Stimulated activated memory B cell treated with anti-CD40 and anti-IgM and Interleukin-4, amounts not matched to agents 10 μg/mL and 1 μg/mL and 100 μg/mL, for 72 hours (primary cell): Measurements from ENCODE around the gene AGBL4.
"Not testable (repeated sequence)": the region's sequence is repeated elsewhere in the genome, so short reads cannot be mapped to it uniquely, and the experiment has no call there.

Experiments
- ATAC-seq: fragments of 150-1000 bp; cut with Tn5 transposase; 2 replicates; pipeline ENCODE4 v1.10.0; 2021
- H3K27ac Mint-ChIP-seq: one replicate; pipeline ENCODE4 v1.8.0; 2022; ENCODE audit warnings: mild to moderate bottlenecking, mixed read lengths
- H3K27me3 Mint-ChIP-seq: one replicate; pipeline ENCODE4 v1.8.0; 2022; ENCODE audit warnings: mixed read lengths
- H3K36me3 Mint-ChIP-seq: one replicate; pipeline ENCODE4 v1.8.0; 2022; ENCODE audit warnings: mixed read lengths
- H3K4me1 Mint-ChIP-seq: one replicate; pipeline ENCODE4 v1.8.0; 2022; ENCODE audit warnings: mixed read lengths
- H3K4me3 Mint-ChIP-seq: one replicate; pipeline ENCODE4 v1.8.0; 2022; ENCODE audit warnings: mild to moderate bottlenecking, moderate library complexity, mixed read lengths
- H3K9me3 Mint-ChIP-seq: one replicate; pipeline ENCODE4 v1.8.0; 2022; ENCODE audit warnings: mixed read lengths

The AGBL4 gene

DNA sequence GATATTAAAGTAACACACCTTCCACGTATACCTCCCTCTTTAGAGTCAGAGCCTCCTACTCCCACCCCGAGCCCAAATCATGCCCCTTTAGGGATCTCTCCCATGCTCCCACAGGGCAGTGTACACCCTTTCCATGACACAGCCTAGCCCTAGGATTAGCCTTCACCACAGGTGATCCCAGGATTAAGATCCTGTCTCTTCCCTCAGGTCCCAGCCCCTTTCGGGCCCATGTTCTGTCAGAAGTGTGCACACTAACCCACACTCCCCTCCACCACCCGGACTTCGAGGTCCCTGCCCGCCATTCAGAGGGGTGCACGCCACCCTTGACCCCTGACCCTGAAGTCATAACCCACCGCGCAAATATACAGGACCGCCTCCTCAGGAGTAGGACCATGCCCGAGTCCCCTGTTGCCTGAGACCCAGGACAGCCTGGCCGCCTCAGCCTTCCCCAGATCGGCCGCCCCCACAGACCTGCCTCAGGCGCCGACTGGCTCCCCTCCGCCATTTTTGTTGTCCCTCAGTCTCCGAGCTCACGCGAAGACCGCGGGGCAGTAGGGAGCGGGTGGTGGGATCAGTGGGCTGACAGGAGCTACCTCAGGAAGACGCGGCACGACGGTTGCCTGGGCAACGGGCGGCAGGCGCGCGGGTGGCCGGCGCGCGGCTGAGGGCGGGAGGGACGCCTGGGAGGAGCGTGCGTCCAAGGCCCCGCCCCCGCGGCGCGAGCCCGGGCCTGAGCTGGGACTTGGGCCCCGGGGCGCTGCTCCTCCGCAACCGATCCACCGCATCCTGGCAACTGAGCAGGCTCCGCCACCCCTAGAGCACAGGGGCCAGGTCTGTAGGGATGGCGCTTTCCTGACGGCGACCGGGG lies at the start of gene AGBL4:
Gene AGBL4, minus strand, starts transcription at position 663 of the 868 bp plus-strand sequence.
- ATAC-seq = peak; percentile 62
- no peak within 1 kb of the TSS for H3K4me3 Mint-ChIP-seq
- no peaks in the 10 kb centered on the region for H3K36me3 Mint-ChIP-seq
- H3K4me1 Mint-ChIP-seq = no peaks in the 10 kb centered on the region
- no peak within 1 kb of the TSS for H3K27ac Mint-ChIP-seq
- peaks cover 16% of the 10 kb centered on the region for H3K27me3 Mint-ChIP-seq
- H3K9me3 Mint-ChIP-seq = peaks cover 6% of the 10 kb centered on the region

DNA sequence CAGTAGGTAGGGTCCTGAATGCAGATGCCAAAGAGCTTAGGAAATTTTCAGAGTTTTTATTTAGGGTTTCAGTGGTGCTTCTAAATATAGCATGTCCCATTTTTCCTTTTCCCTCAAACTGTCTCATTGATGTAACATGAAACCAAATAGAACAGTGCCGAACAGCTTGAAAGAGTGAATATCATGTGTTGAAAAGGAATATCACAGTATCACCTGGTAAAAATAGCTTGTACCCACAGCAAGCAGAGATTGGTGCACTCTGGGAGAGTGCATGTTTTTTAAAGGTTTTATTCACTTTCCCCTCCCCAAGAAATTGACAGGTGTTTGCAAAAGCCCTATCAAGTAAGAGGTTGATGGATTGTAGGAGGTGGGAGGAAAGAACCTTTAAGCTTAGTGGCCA lies 43.1 kb upstream of the AGBL4 start:
- Mint-ChIP-seq H3K36me3 (no peaks in the 10 kb centered on the region), H3K9me3 (no peaks in the 10 kb centered on the region), H3K27me3 (no peaks in the 10 kb centered on the region), H3K4me3 (no peak overlapping the region), H3K4me1 (no peaks in the 10 kb centered on the region), H3K27ac (no peak overlapping the region)
- no peak for ATAC-seq

DNA sequence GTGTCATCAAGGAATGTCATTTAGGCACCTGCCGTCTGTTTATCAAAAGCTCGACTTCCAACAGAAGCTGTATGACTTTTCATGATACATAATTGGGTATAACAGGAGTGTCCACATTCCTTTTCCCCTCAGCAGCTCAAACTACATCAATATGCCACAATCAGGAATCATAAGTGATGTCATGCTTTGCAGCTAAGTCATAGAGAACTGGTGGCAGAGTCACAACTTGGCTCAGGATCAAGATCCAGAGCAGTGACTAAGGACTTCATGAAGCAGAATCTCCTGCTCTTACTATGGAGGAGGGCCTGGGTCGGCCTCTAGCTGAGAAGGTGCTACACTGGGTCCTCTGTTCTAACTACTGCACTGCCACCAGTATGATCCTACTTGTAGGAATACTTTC lies 36.5 kb upstream of the AGBL4 start:
- Mint-ChIP-seq H3K4me3 (no peak overlapping the region), H3K27ac (no peak overlapping the region)

DNA sequence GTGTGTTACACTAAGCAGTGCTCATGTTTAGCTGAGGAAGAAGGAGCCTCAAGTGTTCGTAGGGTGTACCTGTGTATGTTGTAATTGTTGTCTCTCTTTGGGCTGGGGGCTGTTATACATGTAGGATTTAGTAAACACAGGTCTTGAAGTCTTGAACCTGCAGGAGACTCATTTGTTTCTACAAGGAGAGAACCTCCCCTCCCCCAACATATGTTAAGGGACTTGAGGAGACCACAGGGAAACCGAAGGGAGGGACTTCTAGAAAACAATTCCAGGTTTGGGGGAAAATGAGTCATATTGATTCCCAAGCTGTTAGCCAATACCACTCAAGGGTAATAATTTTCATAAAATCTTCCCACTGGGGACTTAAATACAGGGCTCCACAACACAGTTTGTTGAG lies 25.0 kb upstream of the AGBL4 start:
- Mint-ChIP-seq H3K4me1 (peaks cover 4% of the 10 kb centered on the region), H3K36me3 (no peaks in the 10 kb centered on the region), H3K9me3 (peaks cover 4% of the 10 kb centered on the region), H3K4me3 (no peak overlapping the region), H3K27me3 (peaks cover 20% of the 10 kb centered on the region), H3K27ac (no peak overlapping the region)
- ATAC-seq = no peak

More for the DNA sequence above, 36.5 kb upstream of the AGBL4 start:
- ATAC-seq = no peak
- no peaks in the 10 kb centered on the region for H3K27me3 Mint-ChIP-seq
- no peaks in the 10 kb centered on the region for H3K9me3 Mint-ChIP-seq
- H3K36me3 Mint-ChIP-seq = no peaks in the 10 kb centered on the region
- H3K4me1 Mint-ChIP-seq = no peaks in the 10 kb centered on the region

DNA sequence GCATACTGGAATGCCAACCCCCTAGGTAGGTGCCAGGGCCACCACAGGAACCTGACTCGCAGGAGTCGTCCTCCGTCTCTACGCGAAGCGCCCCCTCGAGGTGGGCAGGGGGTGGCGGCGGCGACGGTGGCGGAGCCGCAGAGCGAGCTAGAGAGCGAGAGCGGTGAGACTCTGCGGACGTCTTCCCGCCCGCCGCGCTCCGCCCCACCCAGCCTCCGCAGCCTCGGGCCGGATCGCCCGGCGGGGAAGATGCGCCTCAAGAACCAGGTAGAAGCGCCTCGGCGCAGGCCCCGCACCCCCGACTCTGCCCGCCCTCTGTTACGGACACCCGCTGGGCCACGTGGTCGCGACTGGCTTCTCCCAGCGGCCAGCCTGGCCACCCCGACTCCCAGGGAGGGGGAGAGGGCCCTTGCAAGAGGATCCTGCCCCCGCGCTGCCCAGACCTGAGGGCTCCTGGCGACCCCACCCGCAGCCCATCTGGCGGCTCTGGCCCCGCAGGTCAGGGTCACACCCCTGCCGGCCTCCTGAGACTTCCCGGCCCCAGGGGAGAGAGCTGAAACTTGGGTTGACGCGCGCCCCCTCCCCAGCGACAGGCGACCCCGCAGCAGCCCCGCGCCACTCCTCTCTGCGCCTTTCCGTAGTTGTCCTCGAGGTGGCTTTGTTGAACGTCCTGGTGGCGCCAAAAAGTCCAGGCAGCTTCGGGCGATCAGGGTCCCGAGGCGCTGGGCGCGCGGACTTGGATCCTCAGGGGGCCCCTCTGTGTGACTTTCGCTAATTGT lies 24.4 kb upstream of the AGBL4 start:
- Mint-ChIP-seq H3K9me3 (peaks cover 4% of the 10 kb centered on the region), H3K27me3 (peaks cover 20% of the 10 kb centered on the region), H3K4me3 (no peak overlapping the region), H3K4me1 (peaks cover 4% of the 10 kb centered on the region), H3K36me3 (no peaks in the 10 kb centered on the region), H3K27ac (no peak overlapping the region)
- ATAC-seq = no peak

DNA sequence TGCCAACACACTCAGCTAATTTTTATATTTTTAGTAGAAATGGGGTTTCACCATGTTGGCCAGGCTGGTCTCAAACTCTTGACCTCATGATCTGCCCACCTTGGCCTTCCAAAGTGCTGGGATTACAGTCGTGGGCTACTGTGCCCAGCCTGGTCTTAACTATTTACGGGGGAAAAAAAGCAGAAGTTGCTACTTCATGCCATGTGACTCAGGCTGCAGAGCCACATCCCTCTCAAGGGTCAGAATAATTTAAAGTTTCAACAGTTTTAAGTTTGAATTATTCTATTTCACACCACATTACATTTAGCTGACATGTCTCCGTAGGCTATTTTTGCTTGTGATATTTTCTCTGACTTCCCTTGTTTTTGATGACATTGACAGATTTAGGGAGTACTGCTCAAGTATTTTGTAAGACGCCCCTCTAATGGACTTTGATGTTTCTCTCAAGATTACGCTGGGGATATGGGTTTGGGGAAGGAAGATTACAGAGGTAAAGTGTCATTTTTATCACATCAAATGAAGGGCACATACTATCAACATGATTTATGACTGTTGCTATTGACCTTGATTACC lies 14.6 kb upstream of the AGBL4 start:
- Mint-ChIP-seq H3K9me3 (peaks cover 3% of the 10 kb centered on the region), H3K36me3 (no peaks in the 10 kb centered on the region), H3K4me1 (no peaks in the 10 kb centered on the region), H3K27ac (no peak overlapping the region), H3K4me3 (no peak overlapping the region), H3K27me3 (peaks cover 8% of the 10 kb centered on the region)
- ATAC-seq = no peak

DNA sequence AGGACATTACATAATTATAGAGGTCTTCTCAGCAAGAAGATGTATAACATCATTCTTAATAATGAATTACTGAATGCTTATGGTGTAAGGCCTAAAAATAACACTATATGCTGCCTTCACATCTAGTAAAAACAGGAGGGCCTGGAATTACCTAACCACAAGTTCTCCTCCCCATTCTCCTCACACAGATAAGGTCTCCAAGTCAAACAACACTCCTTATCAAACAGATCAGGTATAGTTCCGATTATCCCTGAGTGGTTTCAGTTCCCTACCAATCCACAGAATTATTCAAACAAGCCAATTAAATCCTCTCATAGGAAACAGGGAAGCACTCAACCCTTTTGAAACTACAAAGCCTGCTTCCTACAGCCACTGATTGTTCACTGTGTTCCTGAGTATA lies 4.0 kb upstream of the AGBL4 start:
- ATAC-seq = no peak
- Mint-ChIP-seq H3K36me3 (no peaks in the 10 kb centered on the region), H3K27ac (no peak overlapping the region), H3K9me3 (peaks cover 6% of the 10 kb centered on the region), H3K4me1 (no peaks in the 10 kb centered on the region), H3K27me3 (peaks cover 16% of the 10 kb centered on the region), H3K4me3 (no peak overlapping the region)

DNA sequence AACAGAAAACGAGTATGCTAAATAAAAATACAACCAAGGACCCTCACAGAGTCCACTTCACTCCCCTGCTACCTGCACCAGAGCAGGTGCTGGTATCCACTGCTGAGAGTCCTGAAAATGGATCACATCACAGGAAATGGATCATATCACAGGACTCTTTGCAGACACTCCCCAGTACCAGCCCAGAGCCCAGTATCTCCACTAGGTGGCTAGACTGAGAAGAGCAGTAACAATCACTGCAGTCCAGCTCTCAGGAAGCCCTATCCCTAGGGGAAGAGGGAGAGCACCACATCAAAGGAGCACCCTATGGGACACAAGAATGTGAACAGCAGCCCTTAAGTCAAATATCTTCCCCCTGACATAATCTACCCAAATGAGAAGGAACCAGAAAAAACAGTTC lies 28.0 kb downstream of the AGBL4 start:
- Mint-ChIP-seq H3K27ac (no peak overlapping the region), H3K9me3 (peaks cover 22% of the 10 kb centered on the region), H3K4me3 (no peak overlapping the region), H3K4me1 (no peaks in the 10 kb centered on the region), H3K36me3 (no peaks in the 10 kb centered on the region), H3K27me3 (peaks cover 16% of the 10 kb centered on the region)
- ATAC-seq = no peak

DNA sequence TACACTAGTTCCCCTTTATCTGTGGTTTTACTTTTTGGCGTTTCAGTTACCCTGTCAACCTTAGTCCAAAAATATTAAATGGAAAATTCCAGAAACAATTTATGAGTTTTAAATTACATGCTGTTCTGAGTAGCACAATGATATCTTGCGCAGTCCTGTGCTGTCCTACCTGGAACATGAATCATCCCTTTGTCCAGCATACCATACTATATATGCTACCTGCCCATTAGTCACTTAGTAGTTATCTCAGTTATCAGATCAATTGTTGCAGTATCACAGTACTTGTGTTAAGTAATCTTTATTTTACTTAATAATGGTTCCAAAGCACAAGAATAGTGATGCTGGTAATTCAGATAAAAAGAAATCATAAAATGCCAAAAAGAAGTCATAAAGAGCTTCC lies 52.7 kb downstream of the AGBL4 start:
- H3K9me3 Mint-ChIP-seq = peaks cover 3% of the 10 kb centered on the region
- no peaks in the 10 kb centered on the region for H3K4me1 Mint-ChIP-seq
- H3K4me3 Mint-ChIP-seq = no peak overlapping the region
- no peak overlapping the region for H3K27ac Mint-ChIP-seq
- ATAC-seq = no peak
- no peaks in the 10 kb centered on the region for H3K36me3 Mint-ChIP-seq
- no peaks in the 10 kb centered on the region for H3K27me3 Mint-ChIP-seq

DNA sequence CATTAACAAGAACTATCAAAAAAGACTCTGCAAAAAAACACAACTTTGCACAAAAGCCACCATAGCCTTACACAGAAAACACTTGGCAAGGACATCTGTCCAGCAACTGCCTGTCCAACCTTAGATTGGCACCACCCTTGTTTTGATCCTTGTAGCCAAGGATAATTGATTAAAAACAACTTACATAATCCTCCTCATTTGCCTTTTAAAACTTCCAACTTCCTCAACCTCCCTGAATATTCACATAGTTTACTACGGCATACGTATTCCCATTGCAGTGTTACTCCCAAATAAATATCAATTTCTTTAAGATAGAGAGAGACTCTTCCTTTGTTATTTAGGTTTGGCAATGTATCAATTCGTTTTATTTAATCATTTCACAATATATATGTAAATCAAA lies 72.4 kb downstream of the AGBL4 start:
- ATAC-seq = no peak
- no peak overlapping the region for H3K4me3 Mint-ChIP-seq
- H3K27ac Mint-ChIP-seq = no peak overlapping the region
- H3K9me3 Mint-ChIP-seq = peaks cover 7% of the 10 kb centered on the region
- no peaks in the 10 kb centered on the region for H3K4me1 Mint-ChIP-seq
- no peaks in the 10 kb centered on the region for H3K27me3 Mint-ChIP-seq
- H3K36me3 Mint-ChIP-seq = no peaks in the 10 kb centered on the region

DNA sequence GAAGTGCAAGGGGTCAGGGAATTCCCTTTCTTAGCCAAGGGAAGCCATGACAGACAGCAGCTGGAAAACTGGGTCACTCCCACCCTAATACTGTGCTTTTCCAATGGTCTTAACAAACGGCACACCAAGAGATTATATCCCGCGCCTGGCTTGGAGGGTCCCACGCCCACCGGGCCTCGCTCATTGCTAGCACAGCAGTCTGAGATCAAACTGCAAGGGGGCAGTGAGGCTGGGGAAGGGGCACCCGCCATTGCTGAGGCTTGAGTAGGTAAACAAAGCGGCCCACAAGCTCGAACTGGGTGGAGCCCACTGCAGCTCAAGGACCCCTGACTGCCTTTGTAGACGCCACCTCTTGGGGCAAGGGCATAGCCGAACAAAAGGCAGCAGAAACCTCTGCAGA lies 108.5 kb downstream of the AGBL4 start:
- H3K27me3 Mint-ChIP-seq, ATAC-seq, H3K4me1 Mint-ChIP-seq, H3K4me3 Mint-ChIP-seq, H3K9me3 Mint-ChIP-seq, H3K36me3 Mint-ChIP-seq, H3K27ac Mint-ChIP-seq: not testable (repeated sequence)

DNA sequence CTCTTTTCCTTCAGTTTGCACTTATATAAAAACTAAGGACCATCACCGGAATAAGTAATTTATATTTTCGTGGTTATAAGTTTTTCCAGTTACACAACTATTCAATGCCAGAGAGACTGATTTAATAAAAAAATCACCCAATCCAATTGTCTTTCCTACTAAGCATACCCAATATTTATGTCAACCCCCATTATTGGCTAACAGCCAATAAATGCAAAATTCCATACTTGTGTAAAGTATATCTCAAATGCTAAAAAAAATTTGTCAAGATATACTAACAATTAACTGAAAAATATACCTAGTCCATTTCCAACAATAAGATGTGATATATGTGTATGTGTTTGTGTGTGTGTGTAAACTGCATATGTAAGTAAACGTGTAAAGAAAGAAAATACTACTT lies 117.4 kb downstream of the AGBL4 start:
- Mint-ChIP-seq H3K27ac (no peak overlapping the region), H3K36me3 (no peaks in the 10 kb centered on the region), H3K4me3 (no peak overlapping the region), H3K9me3 (no peaks in the 10 kb centered on the region), H3K4me1 (no peaks in the 10 kb centered on the region), H3K27me3 (no peaks in the 10 kb centered on the region)
- ATAC-seq = no peak

DNA sequence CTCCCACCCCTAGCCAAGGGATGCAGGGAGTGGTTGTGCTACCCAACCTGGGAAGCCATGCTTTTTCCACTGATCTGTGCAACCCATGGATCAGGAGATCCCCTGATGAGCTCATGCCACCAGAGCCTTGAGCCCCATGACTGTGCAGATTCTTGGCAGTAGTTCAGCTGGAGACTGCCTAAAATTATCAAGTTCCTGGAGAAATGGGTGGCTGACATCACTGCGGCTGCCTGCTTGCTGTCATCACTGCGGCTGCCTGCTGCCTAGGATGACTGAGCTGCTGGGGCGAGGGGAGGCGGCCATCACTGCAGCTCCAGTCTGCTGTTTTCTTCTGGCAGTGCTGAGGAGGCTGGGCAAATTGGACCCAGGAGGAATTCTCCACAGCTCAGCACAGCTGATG lies 159.2 kb downstream of the AGBL4 start:
- Mint-ChIP-seq H3K27me3 (no peaks in the 10 kb centered on the region), H3K27ac (no peak overlapping the region), H3K36me3 (no peaks in the 10 kb centered on the region), H3K4me1 (no peaks in the 10 kb centered on the region), H3K4me3 (no peak overlapping the region), H3K9me3 (peaks cover 26% of the 10 kb centered on the region)
- no peak for ATAC-seq

DNA sequence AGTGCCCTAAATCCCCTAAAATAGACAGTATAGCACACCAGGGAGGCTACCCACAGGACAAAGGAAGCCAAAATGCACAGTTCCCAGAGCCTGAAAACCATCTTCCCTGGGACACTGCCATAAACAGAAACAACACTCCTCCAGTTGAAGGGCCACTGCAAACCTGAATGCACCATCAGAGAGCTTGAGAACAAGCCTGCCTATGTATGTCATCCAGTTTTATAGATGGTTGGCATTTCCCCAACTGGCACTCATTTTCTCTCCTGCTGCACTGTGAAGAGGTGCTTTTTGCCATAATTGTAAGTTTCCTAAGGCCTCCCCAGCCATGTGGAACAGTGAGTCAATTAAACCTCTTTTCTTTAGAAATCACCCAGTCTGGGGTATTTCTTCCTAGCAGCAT lies 169.0 kb downstream of the AGBL4 start:
- no peak overlapping the region for H3K4me3 Mint-ChIP-seq
- H3K9me3 Mint-ChIP-seq = peaks cover 2% of the 10 kb centered on the region
- no peaks in the 10 kb centered on the region for H3K27me3 Mint-ChIP-seq
- H3K4me1 Mint-ChIP-seq = no peaks in the 10 kb centered on the region
- no peaks in the 10 kb centered on the region for H3K36me3 Mint-ChIP-seq
- H3K27ac Mint-ChIP-seq = no peak overlapping the region
- ATAC-seq = no peak

DNA sequence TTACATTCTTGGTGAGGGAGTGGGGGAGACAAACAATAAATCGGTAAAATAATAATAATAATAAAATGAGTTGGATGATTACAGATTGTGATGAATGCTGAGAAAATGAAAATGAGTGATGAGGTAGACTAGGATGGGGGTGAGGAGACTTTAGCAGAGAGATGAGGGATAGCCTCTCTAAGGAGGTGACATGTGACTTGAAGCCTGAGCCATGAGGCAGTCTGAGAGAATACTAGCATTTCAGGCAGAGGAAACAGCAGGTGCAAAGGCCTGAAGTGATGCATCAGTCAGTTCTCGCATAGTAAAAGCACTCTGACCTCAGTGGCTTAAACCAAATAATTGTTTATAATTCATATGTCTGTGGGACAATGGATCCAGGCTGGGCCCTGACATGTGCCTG lies 181.2 kb downstream of the AGBL4 start:
- Mint-ChIP-seq H3K27me3 (no peaks in the 10 kb centered on the region), H3K36me3 (no peaks in the 10 kb centered on the region), H3K4me1 (no peaks in the 10 kb centered on the region), H3K9me3 (peaks cover 24% of the 10 kb centered on the region), H3K4me3 (no peak overlapping the region), H3K27ac (no peak overlapping the region)
- ATAC-seq = no peak

DNA sequence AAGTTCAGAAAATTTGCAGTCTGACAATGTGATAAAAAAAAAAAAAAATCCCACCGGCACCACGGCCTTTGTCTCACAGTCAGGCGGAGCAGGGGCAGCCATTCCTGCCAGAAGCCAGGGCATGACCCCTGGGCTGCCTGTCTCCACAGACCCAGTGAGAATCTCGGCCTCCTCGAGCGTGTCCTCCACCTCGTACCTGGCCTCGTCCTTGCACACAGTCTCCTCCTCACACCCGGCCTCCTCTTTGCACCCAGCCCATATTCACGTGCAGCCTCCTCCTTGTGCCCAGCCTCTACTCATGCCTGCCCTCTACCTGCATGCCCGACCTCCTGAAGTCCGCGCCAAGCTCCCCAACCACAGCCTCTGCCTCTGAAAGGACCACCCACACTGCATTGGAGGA lies 182.0 kb downstream of the AGBL4 start:
- Mint-ChIP-seq H3K27ac (no peak overlapping the region), H3K4me3 (no peak overlapping the region), H3K9me3 (peaks cover 24% of the 10 kb centered on the region), H3K36me3 (no peaks in the 10 kb centered on the region), H3K27me3 (no peaks in the 10 kb centered on the region), H3K4me1 (no peaks in the 10 kb centered on the region)
- no peak for ATAC-seq
